Activated T-helper 2 cell treated with anti-CD3 and anti-CD28 coated beads, Interferon-gamma antibody, Interleukin-2, Interleukin-4, amounts not matched to agents 10 μg/mL and 5 μg/mL and 100 μg/mL, durations not matched to agents 14 hours and 24 hours and 36 hours (primary cell): ENCODE measurements around the gene TNFRSF12A. TPM values are rescaled to one million over a fixed set of nuclear protein-coding genes. Genes with fewer than 3 reads are reported as not detected.

ENCODE experiments used
- DNase-seq: peaks from one replicate; pipeline ENCODE4 v3.0.0; 2021; ENCODE audit warnings: low spot score
- H3K27ac Mint-ChIP-seq: one replicate; pipeline ENCODE4 v1.8.0; 2021; ENCODE audit warnings: mixed read lengths
- H3K27me3 Mint-ChIP-seq: one replicate; pipeline ENCODE4 v1.8.0; 2021; ENCODE audit warnings: low read depth, mixed read lengths
- H3K36me3 Mint-ChIP-seq: one replicate; pipeline ENCODE4 v1.8.0; 2021; ENCODE audit warnings: low read depth, mixed read lengths
- H3K4me1 Mint-ChIP-seq: one replicate; pipeline ENCODE4 v1.8.0; 2021; ENCODE audit warnings: low read depth, mixed read lengths
- H3K4me3 Mint-ChIP-seq: one replicate; pipeline ENCODE4 v1.8.0; 2021; ENCODE audit warnings: low read depth, mild to moderate bottlenecking, moderate library complexity, mixed read lengths
- H3K9me3 Mint-ChIP-seq: one replicate; pipeline ENCODE4 v1.8.0; 2021; ENCODE audit warnings: mixed read lengths
- intact Hi-C: fragments of 100-400 bp; cut with micrococcal nuclease; formaldehyde crosslinking; loops from one replicate; pipeline ENCODE4 v1.15.1; 2023
- total RNA-seq: library from RNA; stranded (reverse); gene quantifications from 2 replicates; pipeline ENCODE4 v1.2.3, GENCODE V29; 2022

TNFRSF12A gene
- total RNA-seq, 1 donor from 2014 or later = 9.6 TPM

- DNase-seq = no peak
- Mint-ChIP-seq H3K4me3 (peak overlapping the region; percentile 88), H3K9me3 (no peaks in the 10 kb centered on the region), H3K27me3 (peaks cover 16% of the 10 kb centered on the region), H3K27ac (peak overlapping the region; percentile 68), H3K4me1 (peaks cover 32% of the 10 kb centered on the region), H3K36me3 (peaks cover 3% of the 10 kb centered on the region)
- intact Hi-C loops = loop anchor here (1.0 to 10.0 kb wide), 3 partner anchors 16 to 105 kb away; partner anchors contain the start of gene PKMYT1
These were observed 448 bp upstream of the TNFRSF12A start for GRCh38 chr16:3019594-3020246.

DNA sequence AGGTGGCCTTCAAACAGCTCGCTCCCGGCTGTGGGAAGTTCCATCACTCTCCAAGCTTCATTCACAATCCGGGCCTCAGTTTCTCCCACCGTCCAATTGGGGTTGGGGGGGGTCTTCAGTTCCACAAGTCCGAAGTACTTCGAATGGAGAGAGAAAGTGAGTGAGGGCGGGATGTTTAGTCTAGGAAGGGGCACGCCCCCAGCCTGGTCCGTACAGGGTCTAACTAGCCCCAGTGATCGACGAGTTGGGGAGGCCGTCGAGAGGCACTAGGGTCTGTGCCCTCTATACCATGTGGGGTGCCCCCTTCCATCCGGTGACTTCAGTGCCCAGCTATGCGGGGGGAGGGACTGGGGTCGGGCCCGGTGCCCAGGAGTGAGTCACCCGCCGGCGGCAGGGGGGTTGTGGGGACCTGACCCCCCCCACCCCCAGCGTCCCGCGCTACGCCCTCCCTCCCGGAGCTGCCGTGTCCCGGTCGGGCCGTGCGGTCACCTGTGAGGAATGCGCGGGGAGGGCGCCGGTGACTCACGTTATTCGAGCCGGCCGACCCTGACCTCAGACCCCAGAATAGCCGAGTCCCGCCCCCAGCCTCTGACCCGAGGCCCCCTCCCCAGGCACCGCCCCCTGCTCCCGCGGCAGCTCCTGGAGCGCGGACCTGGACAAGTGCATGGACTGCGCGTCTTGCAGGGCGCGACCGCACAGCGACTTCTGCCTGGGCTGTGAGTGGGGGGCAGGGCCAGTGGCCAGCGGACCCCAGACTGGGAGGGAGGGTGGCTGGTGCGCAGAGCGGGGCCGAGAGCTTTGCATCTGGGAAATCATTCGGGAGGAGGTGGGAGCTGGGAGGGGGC is 658 bp downstream of the TNFRSF12A start:
- Mint-ChIP-seq H3K4me1 (peaks cover 35% of the 10 kb centered on the region), H3K36me3 (peaks cover 9% of the 10 kb centered on the region), H3K4me3 (peak overlapping the region; percentile 87), H3K27me3 (peaks cover 16% of the 10 kb centered on the region), H3K9me3 (no peaks in the 10 kb centered on the region), H3K27ac (peak overlapping the region; percentile 90)
- peak; percentile 41 for DNase-seq
- intact Hi-C loops = loop anchor here (1.0 to 10.0 kb wide), 3 partner anchors 18 to 104 kb away; partner anchors contain the start of gene PKMYT1

DNA sequence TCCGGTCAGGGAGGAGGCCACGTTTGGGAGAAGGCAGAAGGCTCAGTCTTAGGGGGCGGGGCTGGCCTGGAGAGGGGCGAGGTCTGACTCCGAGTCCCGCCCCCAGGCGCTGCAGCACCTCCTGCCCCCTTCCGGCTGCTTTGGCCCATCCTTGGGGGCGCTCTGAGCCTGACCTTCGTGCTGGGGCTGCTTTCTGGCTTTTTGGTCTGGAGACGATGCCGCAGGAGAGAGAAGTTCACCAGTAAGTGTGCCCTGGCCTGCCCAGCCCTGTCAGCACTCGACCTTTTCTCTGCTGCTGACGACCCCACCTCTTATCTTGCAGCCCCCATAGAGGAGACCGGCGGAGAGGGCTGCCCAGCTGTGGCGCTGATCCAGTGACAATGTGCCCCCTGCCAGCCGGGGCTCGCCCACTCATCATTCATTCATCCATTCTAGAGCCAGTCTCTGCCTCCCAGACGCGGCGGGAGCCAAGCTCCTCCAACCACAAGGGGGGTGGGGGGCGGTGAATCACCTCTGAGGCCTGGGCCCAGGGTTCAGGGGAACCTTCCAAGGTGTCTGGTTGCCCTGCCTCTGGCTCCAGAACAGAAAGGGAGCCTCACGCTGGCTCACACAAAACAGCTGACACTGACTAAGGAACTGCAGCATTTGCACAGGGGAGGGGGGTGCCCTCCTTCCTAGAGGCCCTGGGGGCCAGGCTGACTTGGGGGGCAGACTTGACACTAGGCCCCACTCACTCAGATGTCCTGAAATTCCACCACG is 1.5 kb downstream of the TNFRSF12A start:
- Mint-ChIP-seq H3K9me3 (no peaks in the 10 kb centered on the region), H3K27ac (peak overlapping the region; percentile 90), H3K36me3 (peaks cover 17% of the 10 kb centered on the region), H3K4me1 (peaks cover 35% of the 10 kb centered on the region), H3K27me3 (peaks cover 16% of the 10 kb centered on the region), H3K4me3 (peak overlapping the region; percentile 87)
- intact Hi-C loops = loop anchor here (2.0 to 10.0 kb wide), 3 partner anchors 39 to 117 kb away; partner anchors contain the start of gene PKMYT1
- DNase-seq = peak; percentile 69

DNA sequence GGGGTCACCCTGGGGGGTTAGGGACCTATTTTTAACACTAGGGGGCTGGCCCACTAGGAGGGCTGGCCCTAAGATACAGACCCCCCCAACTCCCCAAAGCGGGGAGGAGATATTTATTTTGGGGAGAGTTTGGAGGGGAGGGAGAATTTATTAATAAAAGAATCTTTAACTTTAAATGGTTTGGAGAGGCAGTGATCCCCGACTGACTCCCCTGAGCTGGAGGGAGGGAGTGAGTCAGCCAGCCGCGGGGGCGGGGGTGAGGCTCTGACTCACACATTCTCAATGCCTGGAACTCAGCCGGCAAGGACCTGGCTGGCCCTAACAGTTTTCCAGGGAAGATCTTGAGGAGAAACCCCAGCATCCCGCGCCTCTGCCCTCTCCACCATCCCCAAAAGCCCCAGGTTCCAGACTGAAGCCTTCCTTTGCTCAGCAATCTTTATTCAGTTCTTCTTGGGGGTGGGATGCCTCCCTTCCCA is 2.1 kb downstream of the TNFRSF12A start:
- Mint-ChIP-seq H3K27ac (peak overlapping the region; percentile 90), H3K9me3 (no peaks in the 10 kb centered on the region), H3K4me3 (peak overlapping the region; percentile 87), H3K4me1 (peaks cover 35% of the 10 kb centered on the region), H3K36me3 (peaks cover 23% of the 10 kb centered on the region), H3K27me3 (peaks cover 11% of the 10 kb centered on the region)
- intact Hi-C loops = loop anchor here (2.0 to 10.0 kb wide), 3 partner anchors 40 to 117 kb away; partner anchors contain the start of gene PKMYT1
- peak; percentile 64 for DNase-seq

GRCh38 chr16:3022684-3023414 is 2.7 kb downstream of the TNFRSF12A start:
- peaks cover 28% of the 10 kb centered on the region for H3K36me3 Mint-ChIP-seq
- H3K4me1 Mint-ChIP-seq = peaks cover 35% of the 10 kb centered on the region

GRCh38 chr16:3023415-3023668 is 3.2 kb downstream of the TNFRSF12A start:
- intact Hi-C loops = loop anchor here (2.0 to 10.0 kb wide), 3 partner anchors 41 to 119 kb away; partner anchors contain the start of gene PKMYT1
- H3K9me3 Mint-ChIP-seq = no peaks in the 10 kb centered on the region
- H3K36me3 Mint-ChIP-seq = peaks cover 28% of the 10 kb centered on the region
- peak overlapping the region; percentile 87 for H3K4me3 Mint-ChIP-seq
- H3K27me3 Mint-ChIP-seq = peaks cover 7% of the 10 kb centered on the region
- H3K4me1 Mint-ChIP-seq = peaks cover 37% of the 10 kb centered on the region
- DNase-seq = no peak
- H3K27ac Mint-ChIP-seq = peak overlapping the region; percentile 90

More at GRCh38 chr16:3022684-3023414, 2.7 kb downstream of the TNFRSF12A start:
- intact Hi-C loops = loop anchor here (2.0 to 10.0 kb wide), 3 partner anchors 41 to 118 kb away; partner anchors contain the start of gene PKMYT1
- Mint-ChIP-seq H3K9me3 (no peaks in the 10 kb centered on the region), H3K27ac (peak overlapping the region; percentile 90), H3K4me3 (peak overlapping the region; percentile 87), H3K27me3 (peaks cover 10% of the 10 kb centered on the region)
- no peak for DNase-seq

- peak; percentile 95 for DNase-seq
- Mint-ChIP-seq H3K9me3 (no peaks in the 10 kb centered on the region), H3K4me1 (peaks cover 39% of the 10 kb centered on the region), H3K27ac (peak within 1 kb of the TSS; percentile 90), H3K27me3 (peaks cover 3% of the 10 kb centered on the region), H3K36me3 (peaks cover 28% of the 10 kb centered on the region), H3K4me3 (peak within 1 kb of the TSS; percentile 87)
- intact Hi-C loops = loop anchor here (2.0 to 10.0 kb wide), 3 partner anchors 42 to 119 kb away; partner anchors contain the start of gene PKMYT1
These were observed 3.7 kb downstream of the TNFRSF12A start, which contains the start of the genes HCFC1R1 and THOC6 for GRCh38 chr16:3023669-3024478. HCFC1R1 (minus strand) TSS chr16:3023942; CDS start chr16:3023941, 1 bp downstream. THOC6 (plus strand) TSS chr16:3024035; CDS start chr16:3024327, 292 bp downstream.

DNA sequence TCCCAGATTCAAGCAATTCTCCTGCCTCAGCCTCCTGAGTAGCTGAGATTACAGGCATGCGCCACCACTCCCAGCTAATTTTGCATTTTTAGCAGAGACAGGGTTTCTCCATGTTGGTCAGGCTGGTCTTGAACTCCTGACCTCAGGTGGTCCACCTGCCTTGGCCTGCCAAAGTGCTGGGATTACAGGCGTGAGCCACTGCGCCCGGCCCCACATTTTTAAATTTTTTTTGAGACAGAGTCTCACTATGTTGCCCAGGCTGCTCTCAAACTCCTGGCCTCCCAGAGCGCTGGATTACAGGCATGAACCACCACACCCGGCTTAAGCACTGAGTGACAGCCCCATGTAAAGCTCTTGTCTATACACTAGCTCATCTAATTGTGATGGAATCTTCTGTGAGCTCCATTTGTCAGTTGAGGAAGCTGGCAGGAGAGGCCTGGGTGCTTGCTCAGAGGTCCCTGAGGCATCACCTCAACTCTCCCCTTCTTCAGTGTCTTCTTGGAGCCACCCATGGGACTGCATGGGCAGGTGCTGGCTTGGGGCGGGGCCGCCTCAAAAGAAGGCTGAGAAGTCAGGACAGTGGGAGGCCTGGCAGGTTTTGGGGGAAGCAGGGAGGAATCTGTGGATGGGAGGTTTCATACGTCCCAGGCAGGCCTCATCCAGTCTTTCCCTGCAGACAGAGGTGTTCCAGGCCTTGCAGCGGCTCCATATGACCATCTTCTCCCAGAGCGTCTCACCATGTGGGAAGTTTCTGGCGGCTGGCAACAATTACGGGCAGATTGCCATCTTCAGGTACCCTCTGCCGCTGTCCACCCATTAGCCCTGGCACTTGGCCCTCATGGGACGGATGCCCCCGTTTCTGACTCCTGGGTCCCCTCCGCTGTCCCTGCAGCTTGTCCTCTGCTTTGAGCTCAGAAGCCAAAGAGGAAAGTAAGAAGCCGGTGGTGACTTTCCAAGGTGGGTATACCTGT is 5.1 kb downstream of the TNFRSF12A start:
- Mint-ChIP-seq H3K27me3 (peaks cover 5% of the 10 kb centered on the region), H3K36me3 (peaks cover 28% of the 10 kb centered on the region), H3K4me3 (peak overlapping the region; percentile 21), H3K4me1 (peaks cover 45% of the 10 kb centered on the region), H3K9me3 (no peaks in the 10 kb centered on the region), H3K27ac (no peak overlapping the region)
- no peak for DNase-seq
- intact Hi-C loops = loop anchor here (10.0 kb wide), 1 partner anchor 99 kb away; no protein-coding TSS in a partner anchor

DNA sequence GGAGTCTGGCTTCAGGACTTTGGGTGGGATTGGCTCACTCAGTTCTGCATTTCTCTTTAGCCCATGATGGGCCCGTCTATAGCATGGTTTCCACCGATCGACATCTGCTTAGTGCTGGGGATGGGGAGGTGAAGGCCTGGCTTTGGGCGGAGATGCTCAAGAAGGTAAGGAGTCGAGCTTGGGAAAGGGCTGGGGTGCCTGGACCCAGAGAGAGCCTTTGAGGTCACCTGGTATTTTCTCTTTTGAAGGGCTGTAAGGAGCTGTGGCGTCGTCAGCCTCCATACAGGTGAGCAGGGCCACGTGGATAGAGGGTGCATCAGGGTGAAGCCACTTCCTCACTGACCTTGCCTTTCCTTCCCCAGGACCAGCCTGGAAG is 5.8 kb downstream of the TNFRSF12A start:
- Mint-ChIP-seq H3K27ac (no peak overlapping the region), H3K4me3 (no peak overlapping the region), H3K4me1 (peaks cover 45% of the 10 kb centered on the region), H3K9me3 (no peaks in the 10 kb centered on the region), H3K36me3 (peaks cover 28% of the 10 kb centered on the region), H3K27me3 (peaks cover 6% of the 10 kb centered on the region)
- intact Hi-C loops = loop anchor here (10.0 kb wide), 1 partner anchor 99 kb away; no protein-coding TSS in a partner anchor
- DNase-seq = no peak
